ENCODE results near the gene LIN52. TPM values are rescaled to one million over a fixed set of nuclear protein-coding genes. Genes with fewer than 3 reads are reported as not detected.

Gene LIN52
- total and polyA plus RNA-seq, 9 donors = 7.9 to 13.5 (median 10.4) TPM

DNA sequence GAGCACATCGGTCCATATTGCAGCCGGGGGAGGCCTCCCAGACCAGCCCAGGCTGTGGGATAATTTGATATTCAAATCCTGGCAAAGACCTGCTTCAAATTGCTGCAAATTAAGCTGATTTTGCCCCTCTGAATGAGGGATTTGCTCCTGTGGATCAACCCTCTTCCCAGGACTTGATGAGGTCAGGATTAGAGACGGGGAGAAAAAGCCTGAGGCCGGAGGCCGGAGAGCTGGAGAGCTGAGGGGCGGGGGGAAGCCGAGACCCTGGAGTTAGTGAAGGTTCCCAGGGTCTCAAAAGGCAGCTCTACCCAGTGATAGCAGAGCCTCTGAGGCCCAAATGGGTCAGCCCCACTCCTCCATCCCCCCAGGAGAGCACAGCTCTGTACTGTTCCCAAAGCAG lies 137.0 kb downstream of the LIN52 start:
- peaks cover 32% of the 10 kb centered on the region for H3K27me3 ChIP-seq (ENCODE audit: control insufficient read depth, insufficient read depth, low read length)

DNA sequence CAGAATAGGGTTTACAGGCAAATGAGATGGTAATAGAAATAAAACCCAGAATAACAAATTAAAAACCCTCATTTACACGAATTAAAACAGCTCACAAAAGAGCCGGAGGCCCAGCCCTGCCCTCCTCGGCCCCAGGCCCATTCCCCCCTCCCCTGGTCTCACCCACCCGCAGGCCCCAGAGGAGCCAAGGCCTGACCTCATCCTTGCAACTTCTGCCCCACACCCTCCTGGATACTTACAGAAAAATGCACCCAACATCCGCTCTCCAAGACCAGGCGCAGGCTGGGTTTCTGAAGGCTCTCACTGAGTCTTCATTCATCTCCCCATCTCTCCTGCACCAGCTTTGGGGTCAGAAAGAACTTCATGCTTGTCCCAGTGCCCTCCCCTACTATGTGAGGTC lies 138.3 kb downstream of the LIN52 start:
- DNase-seq = no peak
- 71% methylated on average over 6 of the region's 6 CpGs for WGBS (ENCODE audit: insufficient coverage)
- Histone ChIP-seq H3K4me1 (ENCODE audit: control insufficient read depth, insufficient read depth, low read length) (no peaks in the 10 kb centered on the region), H3K27me3 (ENCODE audit: control insufficient read depth, insufficient read depth, low read length) (peaks cover 26% of the 10 kb centered on the region), H3K4me3 (ENCODE audit: low read length) (no peak overlapping the region), H3K36me3 (ENCODE audit: control insufficient read depth, insufficient read depth, low read length) (no peaks in the 10 kb centered on the region), H3K27ac (ENCODE audit: low read length) (no peak overlapping the region), H3K9me3 (replicated peaks; ENCODE audit: control insufficient read depth, low read depth, low read length) (no peaks in the 10 kb centered on the region)

More for the DNA sequence above, 137.0 kb downstream of the LIN52 start:
- Histone ChIP-seq H3K27ac (ENCODE audit: low read length) (no peak overlapping the region), H3K4me1 (ENCODE audit: control insufficient read depth, insufficient read depth, low read length) (peaks cover 3% of the 10 kb centered on the region), H3K4me3 (ENCODE audit: low read length) (no peak overlapping the region), H3K9me3 (replicated peaks; ENCODE audit: control insufficient read depth, low read depth, low read length) (no peaks in the 10 kb centered on the region), H3K36me3 (ENCODE audit: control insufficient read depth, insufficient read depth, low read length) (no peaks in the 10 kb centered on the region)
- 72% methylated on average over 6 of the region's 7 CpGs for WGBS (ENCODE audit: insufficient coverage)
- no peak for DNase-seq

DNA sequence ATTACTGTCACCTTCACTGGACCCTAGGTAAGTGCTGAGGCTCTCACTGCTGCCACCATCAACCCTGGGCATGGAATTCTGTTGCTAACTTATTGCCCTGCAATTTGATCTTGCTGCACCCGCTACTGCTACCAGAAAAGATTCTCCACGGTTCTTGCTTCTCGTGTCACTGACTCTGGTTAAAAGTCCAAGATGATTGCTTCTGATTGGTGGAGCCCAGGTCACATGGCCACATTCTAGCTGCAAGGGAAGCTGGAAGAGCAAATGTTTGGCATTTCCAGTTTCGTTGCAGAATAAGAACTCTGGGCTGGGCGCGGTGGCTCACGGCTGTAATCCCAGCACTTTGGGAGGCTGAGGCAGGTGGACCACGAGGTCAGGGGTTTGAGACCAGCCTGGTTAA lies 147.0 kb downstream of the LIN52 start:
- 73% methylated on average over 5 of the region's 8 CpGs for WGBS (ENCODE audit: insufficient coverage)
- DNase-seq = no peak
- H3K27me3 ChIP-seq (ENCODE audit: control insufficient read depth, insufficient read depth, low read length) = peaks cover 40% of the 10 kb centered on the region

GRCh38 chr14:74235017-74235416 lies 150.3 kb downstream of the LIN52 start:
- peaks cover 4% of the 10 kb centered on the region for H3K9me3 ChIP-seq (replicated peaks; ENCODE audit: control insufficient read depth, low read depth, low read length)
- H3K36me3 ChIP-seq (ENCODE audit: control insufficient read depth, insufficient read depth, low read length) = no peaks in the 10 kb centered on the region
- peaks cover 2% of the 10 kb centered on the region for H3K4me1 ChIP-seq (ENCODE audit: control insufficient read depth, insufficient read depth, low read length)
- DNase-seq = no peak
- no peak overlapping the region for H3K27ac ChIP-seq (ENCODE audit: low read length)
- H3K27me3 ChIP-seq (ENCODE audit: control insufficient read depth, insufficient read depth, low read length) = peaks cover 58% of the 10 kb centered on the region
- no peak overlapping the region for H3K4me3 ChIP-seq (ENCODE audit: low read length)
- no CpG with 5 or more reads among the region's 4 CpGs for WGBS (ENCODE audit: insufficient coverage)

More for the DNA sequence above, 147.0 kb downstream of the LIN52 start:
- no peak overlapping the region for H3K27ac ChIP-seq (ENCODE audit: low read length)
- no peaks in the 10 kb centered on the region for H3K4me1 ChIP-seq (ENCODE audit: control insufficient read depth, insufficient read depth, low read length)
- no peaks in the 10 kb centered on the region for H3K36me3 ChIP-seq (ENCODE audit: control insufficient read depth, insufficient read depth, low read length)
- H3K9me3 ChIP-seq (replicated peaks; ENCODE audit: control insufficient read depth, low read depth, low read length) = peaks cover 4% of the 10 kb centered on the region
- H3K4me3 ChIP-seq (ENCODE audit: low read length) = no peak overlapping the region

GRCh38 chr14:74237441-74237840 lies 152.7 kb downstream of the LIN52 start:
- H3K27me3 ChIP-seq (ENCODE audit: control insufficient read depth, insufficient read depth, low read length) = peaks cover 78% of the 10 kb centered on the region
- no peak overlapping the region for H3K27ac ChIP-seq (ENCODE audit: low read length)
- no peak overlapping the region for H3K4me3 ChIP-seq (ENCODE audit: low read length)
- H3K4me1 ChIP-seq (ENCODE audit: control insufficient read depth, insufficient read depth, low read length) = peaks cover 16% of the 10 kb centered on the region
- WGBS (ENCODE audit: insufficient coverage) = no CpG with 5 or more reads among the region's 4 CpGs
- DNase-seq = no peak
- H3K9me3 ChIP-seq (replicated peaks; ENCODE audit: control insufficient read depth, low read depth, low read length) = no peaks in the 10 kb centered on the region
- H3K36me3 ChIP-seq (ENCODE audit: control insufficient read depth, insufficient read depth, low read length) = no peaks in the 10 kb centered on the region

DNA sequence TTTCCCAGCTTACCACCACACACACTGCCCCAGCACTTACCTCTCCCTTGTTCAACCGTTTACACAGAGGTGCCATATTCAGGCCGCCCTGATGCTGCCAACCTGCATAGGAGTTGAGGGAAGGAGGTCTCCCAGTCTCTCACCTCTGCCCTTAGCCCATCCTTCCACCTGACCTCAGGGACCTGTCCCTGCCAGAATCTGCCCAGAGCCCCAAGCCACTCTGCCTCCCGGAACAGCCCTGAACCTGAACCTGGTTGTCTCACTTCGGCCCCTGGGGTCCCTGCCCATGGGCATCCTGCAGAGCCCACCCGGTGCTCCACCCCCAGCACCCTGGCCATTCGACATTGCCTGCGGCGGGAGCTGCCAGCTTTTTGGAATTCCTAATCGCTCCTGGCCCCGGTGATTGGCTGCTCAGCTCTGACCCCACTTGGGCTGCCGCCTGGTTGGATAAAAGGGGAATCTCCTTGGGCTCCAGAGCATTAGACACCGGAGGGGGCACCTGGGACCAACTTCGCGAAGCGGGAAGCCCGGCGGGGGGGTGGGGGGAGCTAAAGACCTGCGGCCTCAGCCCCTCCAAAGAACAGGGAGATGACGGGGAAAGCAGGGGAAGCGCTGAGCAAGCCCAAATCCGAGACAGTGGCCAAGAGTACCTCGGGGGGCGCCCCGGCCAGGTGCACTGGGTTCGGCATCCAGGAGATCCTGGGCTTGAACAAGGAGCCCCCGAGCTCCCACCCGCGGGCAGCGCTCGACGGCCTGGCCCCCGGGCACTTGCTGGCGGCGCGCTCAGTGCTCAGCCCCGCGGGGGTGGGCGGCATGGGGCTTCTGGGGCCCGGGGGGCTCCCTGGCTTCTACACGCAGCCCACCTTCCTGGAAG lies 154.5 kb downstream of the LIN52 start, which contains the start of gene VSX2:
TSS of gene VSX2 (plus strand) at position 476 of the 874 bp plus-strand sequence. CDS start at position 589, 113 bp downstream.
- Histone ChIP-seq H3K4me3 (ENCODE audit: low read length) (no peak within 1 kb of the TSS), H3K36me3 (ENCODE audit: control insufficient read depth, insufficient read depth, low read length) (no peaks in the 10 kb centered on the region), H3K9me3 (replicated peaks; ENCODE audit: control insufficient read depth, low read depth, low read length) (no peaks in the 10 kb centered on the region), H3K4me1 (ENCODE audit: control insufficient read depth, insufficient read depth, low read length) (peaks cover 16% of the 10 kb centered on the region), H3K27me3 (ENCODE audit: control insufficient read depth, insufficient read depth, low read length) (peaks cover 93% of the 10 kb centered on the region), H3K27ac (ENCODE audit: low read length) (no peak within 1 kb of the TSS)
- 1% methylated on average over 38 of the region's 40 CpGs for WGBS (ENCODE audit: insufficient coverage)
- no peak for DNase-seq

- DNase-seq = peak; percentile 25
These were observed 155.4 kb downstream of the LIN52 start for GRCh38 chr14:74239848-74240793.

DNA sequence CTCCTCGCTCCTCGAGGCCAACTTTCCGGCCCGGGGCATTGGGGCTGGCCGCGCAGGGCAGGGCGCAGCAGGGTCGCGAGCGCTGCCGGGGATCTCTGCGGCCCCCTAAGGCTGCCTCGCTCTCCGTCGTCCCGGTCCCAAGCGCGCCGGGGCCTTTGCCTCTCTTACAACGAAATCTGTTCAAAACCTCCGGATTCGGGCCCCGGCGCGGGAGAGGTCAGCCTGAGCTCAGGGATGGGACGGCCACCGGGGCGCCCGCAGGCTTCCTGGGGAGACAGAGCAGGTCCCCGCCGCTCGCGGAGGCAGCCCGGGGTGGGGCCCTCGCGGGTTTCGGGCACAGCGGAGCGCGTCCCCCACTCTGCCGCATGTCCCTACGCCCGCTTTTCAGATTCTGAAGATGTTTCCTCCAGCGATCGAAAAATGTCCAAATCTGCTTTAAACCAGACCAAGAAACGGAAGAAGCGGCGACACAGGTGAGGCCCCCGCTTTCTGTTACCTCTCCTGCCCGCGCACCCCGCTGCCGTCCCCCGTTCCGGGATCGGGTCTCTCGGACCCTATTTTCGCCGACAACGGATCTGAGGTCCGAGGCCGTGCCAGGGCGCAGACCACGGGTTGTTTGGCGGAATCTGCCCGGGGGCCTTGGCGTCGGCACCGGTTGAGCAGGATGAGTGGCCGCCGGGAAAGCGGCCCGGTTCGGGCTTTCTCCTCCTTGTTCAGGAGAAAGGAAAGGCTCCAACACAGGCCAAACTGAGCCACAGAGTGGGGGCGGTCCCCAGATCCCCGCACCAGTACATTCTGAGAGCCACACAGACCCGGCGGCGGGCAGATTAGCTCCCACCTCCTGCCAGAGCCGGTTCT lies 156.3 kb downstream of the LIN52 start:
- peak; percentile 24 for DNase-seq
- H3K36me3 ChIP-seq (ENCODE audit: control insufficient read depth, insufficient read depth, low read length) = no peaks in the 10 kb centered on the region
- peak overlapping the region; percentile 10 for H3K4me3 ChIP-seq (ENCODE audit: low read length)
- H3K4me1 ChIP-seq (ENCODE audit: control insufficient read depth, insufficient read depth, low read length) = peaks cover 16% of the 10 kb centered on the region
- H3K27me3 ChIP-seq (ENCODE audit: control insufficient read depth, insufficient read depth, low read length) = peaks cover 98% of the 10 kb centered on the region
- no peaks in the 10 kb centered on the region for H3K9me3 ChIP-seq (replicated peaks; ENCODE audit: control insufficient read depth, low read depth, low read length)
- no peak overlapping the region for H3K27ac ChIP-seq (ENCODE audit: low read length)
- WGBS (ENCODE audit: insufficient coverage) = 1% methylated on average over 79 of the region's 80 CpGs

More at GRCh38 chr14:74239848-74240793, 155.4 kb downstream of the LIN52 start:
- no peak overlapping the region for H3K27ac ChIP-seq (ENCODE audit: low read length)
- no peaks in the 10 kb centered on the region for H3K36me3 ChIP-seq (ENCODE audit: control insufficient read depth, insufficient read depth, low read length)
- H3K27me3 ChIP-seq (ENCODE audit: control insufficient read depth, insufficient read depth, low read length) = peaks cover 93% of the 10 kb centered on the region
- H3K9me3 ChIP-seq (replicated peaks; ENCODE audit: control insufficient read depth, low read depth, low read length) = no peaks in the 10 kb centered on the region
- H3K4me1 ChIP-seq (ENCODE audit: control insufficient read depth, insufficient read depth, low read length) = peaks cover 16% of the 10 kb centered on the region
- peak overlapping the region; percentile 10 for H3K4me3 ChIP-seq (ENCODE audit: low read length)
- under 1% methylated on average over 93 of the region's 94 CpGs for WGBS (ENCODE audit: insufficient coverage)

DNA sequence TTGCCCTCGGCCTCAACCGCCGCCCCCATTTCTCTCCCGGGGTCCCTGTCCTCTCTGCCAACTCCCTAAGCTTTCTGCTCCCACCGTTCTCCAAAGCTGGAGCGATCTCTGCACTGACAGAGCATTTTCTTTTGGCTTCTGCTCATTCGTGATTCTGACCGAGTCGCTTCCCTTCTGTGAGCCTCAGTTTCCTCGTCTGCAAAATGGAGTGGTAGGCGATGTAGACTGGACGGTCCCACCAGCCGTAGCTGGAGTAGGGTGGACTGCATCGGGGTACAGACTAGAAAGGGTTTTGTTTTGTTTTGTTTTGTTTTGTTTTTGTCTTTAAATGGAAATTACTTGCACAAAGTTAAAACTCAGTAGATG lies 156.9 kb downstream of the LIN52 start:
- Histone ChIP-seq H3K4me3 (ENCODE audit: low read length) (no peak overlapping the region), H3K27me3 (ENCODE audit: control insufficient read depth, insufficient read depth, low read length) (peaks cover 99% of the 10 kb centered on the region), H3K36me3 (ENCODE audit: control insufficient read depth, insufficient read depth, low read length) (no peaks in the 10 kb centered on the region), H3K27ac (ENCODE audit: low read length) (no peak overlapping the region), H3K4me1 (ENCODE audit: control insufficient read depth, insufficient read depth, low read length) (peaks cover 16% of the 10 kb centered on the region), H3K9me3 (replicated peaks; ENCODE audit: control insufficient read depth, low read depth, low read length) (no peaks in the 10 kb centered on the region)
- no peak for DNase-seq
- WGBS (ENCODE audit: insufficient coverage) = 5% methylated on average over 10 of the region's 14 CpGs
